GM23338 (cell line): ENCODE results near the gene FOXC2. TPM values are rescaled to one million over a fixed set of nuclear protein-coding genes. Genes with fewer than 3 reads are reported as not detected.

ENCODE experiments used
- polyA plus RNA-seq: library from polyadenylated mRNA; unstranded; fragments of >200 nt; fragmentation: Nextera tagmentation; extraction: Ambion mirVana; gene quantifications from 2 replicates; pipeline ENCODE4 v1.2.1, GENCODE V29; 2016
- total RNA-seq: library from RNA; depleted of rRNA; stranded (reverse); fragments of >200 nt; shearing (Covaris generic); gene quantifications from 2 replicates; pipeline ENCODE4 v1.2.3, GENCODE V29; 2014; rRNA removed

FOXC2 gene
- total and polyA plus RNA-seq, 2 experiments from 2014 or later = 0.16 TPM; not detected in 1

Other genes starting within 250 kb of the FOXC2 start
- gene FOXF1, start 56.3 kb upstream of the FOXC2 start, total RNA-seq = 0.10 TPM in 1 of 2 replicates, not detected in the other
- 0.15 TPM in 1 of 2 replicates, not detected in the other for gene FOXF1, start 56.3 kb upstream of the FOXC2 start, polyA plus RNA-seq
- gene MTHFSD, start 11.6 kb upstream of the FOXC2 start, total RNA-seq = 8.1 and 12.6 TPM in 2 replicates
- 7.2 and 9.7 TPM in 2 replicates for gene MTHFSD, start 11.6 kb upstream of the FOXC2 start, polyA plus RNA-seq
- gene FOXL1, start 11.7 kb downstream of the FOXC2 start, total RNA-seq = 0.12 and 0.31 TPM in 2 replicates
- 0.05 TPM in 1 of 2 replicates, not detected in the other for gene FOXL1, start 11.7 kb downstream of the FOXC2 start, polyA plus RNA-seq